GM18907 (cell line): ENCODE results near the gene PHACTR3.
"Not testable (repeated sequence)": the region's sequence is repeated elsewhere in the genome, so short reads cannot be mapped to it uniquely, and the experiment has no call there.

Source experiments
- ATAC-seq: cut with Tn5 transposase; IDR thresholded peaks from one replicate; pipeline ENCODE4 v1.9.1; 2021; ENCODE audit warnings: mild to moderate bottlenecking, moderate library complexity; ENCODE audit not compliant: unreplicated experiment

The PHACTR3 gene

DNA sequence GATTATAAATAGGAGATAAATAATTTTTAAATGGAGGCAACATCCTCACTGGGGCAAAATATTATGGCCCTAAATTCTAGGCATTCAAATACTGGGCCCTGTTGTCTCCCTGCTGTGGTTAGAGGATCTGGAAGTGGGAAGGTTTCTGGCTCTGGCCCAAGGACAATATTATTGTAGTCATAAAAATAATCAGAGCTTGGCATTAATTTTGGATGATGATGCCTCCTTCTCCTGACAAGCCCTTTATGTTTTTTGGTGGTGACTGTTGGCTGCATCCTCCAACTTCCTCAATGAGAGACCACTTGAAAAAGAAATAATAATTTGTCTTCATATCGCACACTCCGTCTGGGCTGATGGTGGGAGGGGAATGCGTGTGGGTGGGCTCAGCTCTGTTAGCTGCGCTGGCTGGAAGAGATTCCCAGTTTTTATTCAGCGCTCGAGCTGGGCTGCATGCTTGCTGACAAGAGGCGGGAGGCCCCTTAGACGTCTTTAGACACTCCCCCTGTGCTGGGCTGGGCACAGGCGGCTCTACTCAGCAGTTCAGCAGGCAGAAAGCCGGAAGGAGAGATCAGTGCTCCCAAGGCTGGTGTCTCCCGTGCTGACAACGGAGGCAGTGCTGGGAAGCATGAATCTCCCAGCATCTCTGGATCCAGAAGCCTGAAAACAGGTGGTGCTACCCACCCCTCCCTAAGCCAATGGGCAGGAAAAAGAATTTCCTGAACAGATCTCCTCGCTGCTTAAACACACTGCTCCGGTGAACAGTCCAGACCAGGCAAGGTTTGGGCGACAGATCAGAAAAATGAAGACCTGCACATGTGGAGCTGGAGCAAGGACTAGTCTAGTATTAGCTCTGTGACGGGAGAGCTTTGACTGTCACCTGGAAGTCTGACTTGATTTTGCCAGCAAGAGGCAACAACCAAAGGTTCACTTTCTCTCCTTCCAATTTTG, 231.4 kb downstream of the PHACTR3 start:
- no peak for ATAC-seq

DNA sequence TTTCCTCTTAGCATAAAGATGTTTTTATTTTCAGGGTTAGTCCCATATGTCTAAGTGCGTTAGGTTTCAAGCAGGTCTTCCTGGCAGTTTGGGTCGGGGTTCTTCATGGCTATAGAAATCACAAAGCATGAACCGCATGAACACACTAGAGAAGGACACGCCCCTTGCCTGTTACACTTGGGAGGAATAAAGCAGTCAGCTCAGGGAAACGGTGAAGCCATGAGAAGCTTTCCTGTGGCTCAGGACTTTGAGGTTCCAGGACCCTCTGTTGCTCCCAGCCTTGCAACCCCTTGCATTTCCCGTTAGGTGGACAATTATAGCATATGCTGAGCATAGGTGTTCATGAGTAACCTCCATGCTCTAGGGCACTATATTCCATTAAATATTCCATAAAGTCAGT, 232.4 kb downstream of the PHACTR3 start:
- ATAC-seq, result no peak

DNA sequence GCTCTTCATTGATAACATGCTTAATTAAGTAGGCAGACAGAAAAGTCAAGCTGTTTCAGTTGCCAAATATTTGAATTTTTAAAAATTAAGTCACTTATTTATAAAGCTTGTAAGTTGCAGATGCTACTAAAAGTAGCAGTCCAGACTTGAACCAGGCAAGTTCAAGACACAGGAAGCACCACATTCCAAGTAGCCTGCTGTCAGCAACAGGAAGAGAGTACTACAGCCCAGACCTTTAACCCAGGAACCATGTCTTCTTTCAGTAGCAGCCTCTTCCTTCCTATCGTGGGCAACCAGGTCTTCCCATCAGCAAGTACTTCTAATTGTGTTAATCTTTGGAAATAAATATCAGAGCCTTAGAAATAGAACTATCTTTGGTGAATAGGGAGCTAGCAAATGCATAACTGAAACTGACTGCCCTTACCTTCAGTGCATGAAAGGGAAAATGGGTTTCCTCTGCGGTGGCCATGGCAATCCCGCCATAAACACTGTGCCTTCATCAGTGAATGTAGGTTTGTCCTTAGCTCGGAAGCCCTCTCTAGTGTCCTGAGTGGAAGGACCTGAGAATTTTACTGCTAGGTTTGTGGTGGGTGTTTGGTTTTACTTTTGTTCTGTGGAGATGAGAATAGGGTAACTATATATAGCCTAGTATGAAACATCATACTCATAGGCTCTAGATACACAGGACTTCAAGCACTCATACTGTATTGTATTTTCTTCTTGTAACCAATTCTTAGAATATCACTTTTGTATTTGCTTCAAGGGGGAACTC, 233.5 kb downstream of the PHACTR3 start:
- no peak for ATAC-seq

DNA sequence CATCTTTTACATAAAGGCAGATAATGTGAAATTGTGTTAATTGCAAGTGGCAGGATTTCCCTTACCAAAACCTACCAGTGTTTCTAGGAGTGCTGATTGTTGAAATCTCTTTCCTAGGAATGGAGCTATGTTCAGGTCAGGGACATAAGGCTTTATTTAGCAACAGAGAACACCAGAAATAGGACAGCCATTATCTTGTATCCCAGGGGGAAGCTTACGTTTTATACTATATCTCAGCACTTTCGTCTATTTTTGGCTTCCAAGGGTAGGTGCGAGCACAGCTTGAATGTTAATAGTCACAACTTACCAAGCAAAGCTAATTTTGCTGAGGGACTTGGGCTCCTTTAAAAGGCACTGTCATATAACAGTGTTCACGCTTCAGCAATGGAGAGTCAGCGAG, 235.1 kb downstream of the PHACTR3 start:
- ATAC-seq, result no peak

DNA sequence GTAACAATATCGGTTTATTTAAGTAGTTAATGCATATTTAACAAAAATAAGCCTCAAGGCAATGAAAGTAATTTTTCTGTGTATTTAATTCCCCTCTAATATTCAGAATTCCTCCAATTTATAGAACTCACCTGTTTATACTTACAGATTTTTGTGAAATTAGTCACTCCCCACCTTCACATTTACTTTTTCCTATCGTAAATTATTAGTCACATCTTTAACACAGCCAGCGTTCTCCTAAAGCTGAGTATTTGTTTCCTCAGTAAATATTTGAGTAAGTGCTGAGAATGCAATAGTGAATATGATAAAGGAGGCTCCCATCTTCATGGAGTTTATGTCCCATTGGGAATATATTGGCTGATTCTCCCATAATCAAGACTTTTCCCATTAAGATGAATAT, 241.1 kb downstream of the PHACTR3 start:
- ATAC-seq, result no peak

DNA sequence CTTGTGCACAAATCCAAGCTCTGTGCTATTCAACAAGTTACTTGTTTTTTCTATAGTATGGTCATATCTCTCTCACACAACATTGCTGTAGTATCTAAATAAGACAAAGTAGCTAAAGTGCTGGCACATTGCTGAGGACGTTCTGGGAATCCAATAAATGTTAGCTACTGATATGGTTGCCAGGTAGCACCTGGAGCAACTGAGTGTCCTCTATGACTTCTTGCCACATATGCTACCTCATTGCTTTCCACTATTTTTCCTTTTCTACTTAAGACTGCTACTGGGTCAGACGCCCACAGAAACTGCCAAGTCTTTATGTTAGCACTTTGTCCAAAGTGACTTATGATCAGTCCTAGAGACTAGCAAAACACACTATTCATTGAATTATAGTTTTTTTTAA, 243.8 kb downstream of the PHACTR3 start:
- ATAC-seq, result no peak

DNA sequence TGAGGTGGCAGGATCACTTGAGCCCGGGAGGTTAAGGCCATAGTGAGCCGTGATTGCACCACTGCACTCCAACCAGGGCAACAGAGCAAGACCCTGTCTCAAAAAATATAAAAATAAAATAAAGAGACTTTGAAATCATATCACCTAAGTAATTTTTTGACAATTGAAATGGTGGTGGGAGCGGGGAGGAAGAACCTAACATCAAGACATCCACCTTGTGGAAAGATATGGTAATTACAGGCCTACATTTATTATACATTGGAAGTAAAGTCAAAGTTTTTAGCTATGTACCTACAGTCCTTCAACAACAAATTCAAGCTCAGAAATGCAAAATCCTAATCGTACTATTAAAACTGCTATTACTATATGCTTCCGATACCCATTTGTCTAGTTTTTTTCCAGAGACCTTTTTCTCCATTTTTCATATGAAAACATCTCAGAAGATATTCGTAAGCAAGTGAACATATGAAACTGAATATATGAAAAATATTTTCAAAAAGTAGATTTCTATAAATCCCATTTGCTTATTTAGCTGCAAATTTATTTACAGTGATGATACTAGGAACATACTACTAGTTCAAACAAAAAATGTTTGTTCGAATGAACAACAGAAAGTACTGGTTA, 245.8 kb downstream of the PHACTR3 start:
- ATAC-seq, result peak; percentile 53

DNA sequence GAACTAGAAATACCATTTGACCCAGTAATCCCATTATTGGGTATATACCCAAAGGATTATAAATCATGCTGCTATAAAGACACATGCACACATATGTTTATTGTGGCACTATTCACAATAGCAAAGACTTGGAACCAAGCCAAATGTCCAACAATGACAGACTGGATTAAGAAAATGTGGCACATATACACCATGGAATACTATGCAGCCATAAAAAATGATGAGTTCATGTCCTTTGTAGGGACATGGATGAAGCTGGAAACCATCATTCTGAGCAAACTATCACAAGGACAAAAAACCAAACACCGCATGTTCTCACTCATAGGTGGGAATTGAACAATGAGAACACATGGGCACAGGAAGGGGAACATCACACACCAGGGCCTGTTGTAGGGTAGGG, 252.2 kb downstream of the PHACTR3 start:
- not testable (repeated sequence) for ATAC-seq

DNA sequence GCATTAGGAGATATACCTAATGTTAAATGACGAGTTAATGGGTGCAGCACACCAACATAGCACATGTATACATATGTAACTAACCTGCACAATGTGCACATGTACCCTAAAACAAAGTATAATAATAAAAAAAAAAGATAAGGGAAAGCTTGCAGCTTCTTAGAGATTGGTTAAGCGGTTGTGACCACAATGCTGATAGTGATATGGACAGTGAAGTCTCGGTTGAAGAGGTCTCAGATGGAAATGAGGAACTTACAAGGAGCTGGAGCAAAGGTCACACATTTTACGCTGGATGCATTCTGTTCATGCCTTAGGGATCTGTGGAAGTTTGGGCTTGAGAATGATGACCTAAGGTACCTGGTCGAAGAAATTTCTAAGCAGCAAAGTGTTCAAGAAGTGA, 252.6 kb downstream of the PHACTR3 start:
- ATAC-seq, result not testable (repeated sequence)

DNA sequence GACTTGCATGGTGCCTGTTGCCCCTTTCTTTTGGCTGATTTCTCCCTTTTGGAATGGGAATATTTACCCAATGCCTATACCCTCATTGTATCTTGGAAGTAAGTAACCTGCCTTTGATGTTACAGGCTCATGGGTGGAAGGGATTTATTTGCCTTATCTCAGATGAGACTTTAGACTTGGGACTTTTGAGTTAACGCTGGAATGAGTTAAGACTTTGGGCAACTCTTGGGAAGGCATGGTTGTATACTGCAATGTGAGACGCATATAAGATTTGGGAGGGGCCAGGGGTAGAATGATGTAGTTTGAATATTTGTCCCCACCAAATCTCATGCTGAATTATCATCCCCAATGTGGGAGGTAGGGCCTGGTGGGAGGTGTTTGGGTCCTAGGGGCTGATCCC, 253.6 kb downstream of the PHACTR3 start:
- ATAC-seq, result no peak

DNA sequence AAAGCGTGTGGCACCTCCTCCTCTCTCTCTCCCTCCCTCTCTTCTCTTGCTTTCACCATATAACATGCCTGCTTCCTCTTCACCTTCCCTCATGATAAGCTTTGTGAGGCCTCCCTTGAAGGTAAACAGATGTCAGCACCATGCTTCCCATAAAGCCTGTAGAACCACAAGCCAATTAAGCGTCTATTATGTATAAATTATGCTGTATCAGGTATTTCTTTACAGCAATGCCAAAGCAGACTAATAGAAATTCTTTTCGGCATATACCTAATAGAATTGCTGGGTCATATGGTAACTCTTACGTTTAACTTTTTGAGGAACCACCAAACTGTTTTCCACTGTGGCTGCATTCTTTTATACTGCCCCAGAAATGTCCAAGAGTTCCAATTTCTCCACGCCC, 254.1 kb downstream of the PHACTR3 start:
- ATAC-seq, result no peak

DNA sequence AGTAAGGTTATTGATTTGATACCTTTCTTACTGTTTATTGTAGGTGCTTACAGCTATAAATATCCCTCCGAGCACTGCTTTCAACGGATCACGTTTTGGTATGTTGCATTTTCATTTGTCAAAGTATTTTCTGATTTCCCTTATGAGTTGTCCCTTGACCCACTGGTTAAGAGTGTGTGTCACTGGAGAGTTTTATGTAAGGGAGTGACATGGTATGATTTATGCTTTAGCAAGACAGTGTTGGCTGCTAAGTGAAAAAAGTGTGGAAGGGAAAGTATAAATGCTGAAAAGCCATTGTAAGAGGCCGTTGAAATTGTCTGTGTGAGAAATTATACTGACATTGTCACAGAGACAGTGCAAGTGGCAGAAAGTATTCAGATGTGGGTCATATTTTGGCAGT, 257.1 kb downstream of the PHACTR3 start:
- ATAC-seq, result no peak

DNA sequence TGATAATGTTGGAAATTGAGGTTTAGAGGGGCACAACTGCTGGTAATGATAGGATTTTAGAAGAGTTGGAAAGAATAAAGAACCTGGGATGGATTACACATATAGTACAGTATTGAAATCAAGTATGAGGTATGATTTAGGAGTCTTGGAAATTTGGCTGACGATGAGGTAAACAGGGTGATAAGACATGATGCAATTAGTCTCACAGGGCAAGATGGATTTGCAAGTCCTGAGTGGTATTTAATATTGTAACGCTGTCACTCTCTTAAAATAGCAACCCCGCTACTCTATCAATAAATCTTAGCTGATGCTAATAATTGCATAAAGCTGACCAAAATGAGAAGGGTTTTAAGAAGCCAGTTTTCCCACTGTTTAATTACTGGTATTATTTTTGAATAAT, 258.7 kb downstream of the PHACTR3 start:
- no peak for ATAC-seq

DNA sequence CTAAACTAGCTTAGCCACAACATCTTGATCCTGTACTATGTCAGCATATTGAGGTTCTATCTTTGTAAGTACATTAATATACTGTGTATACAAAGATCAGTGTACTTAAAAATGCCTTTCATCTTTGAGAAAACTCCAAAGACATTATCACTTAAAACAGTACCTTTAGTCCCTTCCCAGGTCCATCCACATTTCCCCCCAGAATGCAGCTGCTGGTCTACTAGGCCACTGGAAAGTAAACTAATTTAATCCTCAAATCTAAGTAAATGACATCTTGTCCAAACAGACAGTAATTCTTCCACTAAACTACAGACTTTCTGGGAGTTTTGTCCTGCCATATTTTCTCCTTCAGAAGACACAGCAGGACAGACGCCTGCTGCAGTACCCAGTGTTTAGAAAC, 260.4 kb downstream of the PHACTR3 start:
- no peak for ATAC-seq

DNA sequence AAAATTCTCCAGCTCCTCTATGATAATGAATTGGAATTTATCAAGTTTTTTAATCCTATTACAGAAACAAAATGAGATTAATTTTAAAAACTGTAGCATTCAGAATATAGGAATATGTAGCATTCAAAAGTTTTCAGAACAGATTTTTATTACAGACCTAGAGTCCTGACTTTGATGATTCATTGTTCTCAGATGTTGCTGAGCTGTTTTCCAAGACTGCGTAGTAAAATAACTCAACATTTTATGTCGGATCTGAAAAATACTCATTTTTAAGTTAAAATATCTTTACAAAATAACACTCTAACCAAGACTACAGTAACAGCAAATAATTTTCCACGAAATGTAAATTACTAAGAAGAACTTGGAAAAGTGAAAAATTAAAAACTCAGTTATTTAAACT, 262.0 kb downstream of the PHACTR3 start:
- ATAC-seq, result no peak

DNA sequence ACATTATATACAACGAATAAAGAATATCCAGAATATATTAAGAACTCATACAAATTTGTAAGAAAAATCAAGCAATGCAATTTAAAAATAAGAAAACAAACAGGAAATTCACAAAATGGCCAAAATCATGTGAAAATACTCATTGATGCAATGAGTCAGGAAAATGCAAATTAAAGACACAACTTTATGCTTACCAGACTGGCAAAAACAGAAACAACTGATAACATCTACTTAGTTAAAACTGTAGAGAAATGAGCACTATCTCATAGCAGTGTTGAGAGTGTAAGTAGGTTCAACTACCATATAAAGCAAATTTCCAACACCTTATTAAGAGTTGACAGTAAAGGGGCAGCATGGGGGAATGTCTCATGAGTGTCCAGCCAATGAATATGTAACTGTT, 266.8 kb downstream of the PHACTR3 start:
- ATAC-seq, result no peak

DNA sequence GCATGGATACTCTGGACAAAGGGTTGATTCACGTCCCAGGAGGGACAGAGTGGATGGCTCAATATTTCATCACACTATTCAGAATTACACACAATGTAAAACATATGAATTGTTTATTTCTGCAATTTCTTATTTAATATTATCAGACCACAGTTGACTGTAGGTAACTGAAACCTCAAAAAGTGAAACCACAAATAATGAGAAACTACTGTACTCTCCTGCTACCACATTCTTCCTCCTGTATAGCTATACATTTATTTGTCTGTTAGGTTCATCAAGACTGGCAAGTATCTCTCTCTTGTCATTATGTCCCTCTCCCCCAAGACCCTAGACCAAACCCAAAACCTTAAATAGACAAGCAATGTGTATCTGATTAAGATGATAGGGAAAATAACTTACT, 269.1 kb downstream of the PHACTR3 start:
- no peak for ATAC-seq

DNA sequence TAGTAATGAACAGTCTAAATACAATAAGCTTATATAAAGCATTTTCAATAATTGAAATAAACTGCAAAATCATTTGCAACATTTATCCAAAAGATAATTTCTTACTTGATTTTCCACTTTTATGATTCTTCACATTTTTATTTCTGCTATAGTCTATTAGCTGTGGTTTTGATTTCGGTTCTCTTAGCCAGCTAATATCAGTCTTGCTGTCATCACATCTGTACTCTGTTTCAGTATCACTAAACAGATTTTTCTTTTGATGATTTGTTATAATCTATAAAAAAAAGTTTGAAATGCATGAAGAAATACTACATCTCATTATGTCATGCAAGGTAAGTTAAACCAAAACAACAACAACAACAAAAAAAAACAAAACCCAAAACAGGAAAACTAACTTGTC, 275.9 kb downstream of the PHACTR3 start:
- ATAC-seq, result no peak

DNA sequence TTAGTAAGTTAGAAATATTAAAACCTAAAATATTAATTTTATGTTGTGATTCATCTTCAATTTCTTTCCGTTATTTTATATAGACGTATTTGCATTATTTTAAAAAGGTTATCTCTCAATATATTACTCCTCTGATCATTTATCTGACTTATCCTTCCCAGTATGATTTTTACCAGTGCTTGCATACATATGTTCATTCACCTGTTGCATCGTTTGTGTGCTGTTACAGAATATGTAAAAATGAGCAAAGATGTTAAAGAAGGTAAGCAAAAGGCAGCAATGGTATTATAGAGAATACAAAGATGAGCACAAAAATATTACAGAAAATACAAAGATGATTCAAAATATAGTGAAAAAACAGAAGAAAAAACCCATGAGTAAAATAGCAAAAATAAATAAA, 280.2 kb downstream of the PHACTR3 start:
- no peak for ATAC-seq

DNA sequence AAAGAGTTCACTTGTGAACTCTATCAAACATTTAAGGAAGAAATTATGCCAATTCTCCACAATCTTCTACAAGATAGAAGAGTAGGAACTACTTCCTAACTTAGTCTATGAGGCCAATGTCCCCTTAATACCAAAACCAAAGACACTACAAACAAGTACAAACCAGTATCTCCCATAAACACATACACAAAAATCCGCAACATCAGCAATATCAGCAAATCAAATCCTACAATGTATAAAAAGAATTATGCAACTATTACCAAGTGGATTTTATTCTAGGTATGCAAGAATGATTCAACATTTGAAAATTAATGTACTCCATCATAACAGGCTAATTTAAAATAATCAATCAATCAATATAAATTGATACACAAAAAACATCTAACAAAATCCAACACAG, 283.7 kb downstream of the PHACTR3 start:
- ATAC-seq, result no peak

DNA sequence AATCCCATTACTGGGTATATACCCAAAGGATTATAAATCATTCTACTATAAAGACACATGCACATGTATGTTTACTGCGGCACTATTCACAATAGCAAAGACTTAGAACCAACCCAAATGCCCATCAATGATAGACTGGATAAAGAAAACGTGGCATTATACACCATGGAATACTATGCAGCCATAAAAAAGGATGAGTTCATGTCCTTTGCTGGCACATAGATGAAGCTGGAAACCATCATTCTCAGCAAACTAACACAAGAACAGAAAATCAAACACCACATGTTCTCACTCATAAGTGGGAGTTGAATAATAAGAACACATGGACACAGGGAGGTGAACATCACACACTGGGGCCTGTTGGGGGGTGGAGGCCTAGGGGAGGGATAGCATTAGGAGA, 285.7 kb downstream of the PHACTR3 start:
- ATAC-seq, result not testable (repeated sequence)

DNA sequence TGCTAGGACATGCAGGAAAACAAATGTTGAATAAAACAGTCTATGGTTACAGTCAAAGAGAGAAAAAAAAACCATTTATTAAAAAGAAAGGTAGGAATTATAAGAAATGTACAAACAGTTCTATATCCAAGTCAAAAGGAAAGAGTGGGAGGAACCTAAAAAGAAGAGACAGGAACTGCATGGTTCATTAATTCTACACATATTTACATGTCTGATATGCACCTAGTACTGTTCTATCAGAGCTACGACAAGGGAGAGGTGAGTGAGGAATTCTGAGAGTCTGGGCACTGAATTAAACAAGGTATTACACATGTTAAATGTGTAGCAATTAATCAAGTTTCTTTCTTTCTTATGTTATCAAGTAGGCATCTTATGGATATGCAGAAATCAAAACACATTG, 287.2 kb downstream of the PHACTR3 start:
- no peak for ATAC-seq
